ENCODE measurements around the gene UTY. TPM values are rescaled to one million over a fixed set of nuclear protein-coding genes. Genes with fewer than 3 reads are reported as not detected.

UTY gene
- total RNA-seq, 2 experiments from 2014 or later = 35.8 to 36.7 TPM

GRCh38 chrY:13205214-13205613 lies 274.6 kb downstream of the UTY start:
- H3K36me3 ChIP-seq (ENCODE audit: insufficient read depth, low read length) = no peaks in the 10 kb centered on the region
- no peaks in the 10 kb centered on the region for H3K79me2 ChIP-seq (ENCODE audit: insufficient read depth, low read depth, low read length)
- CTCF ChIA-PET (ENCODE audit: unreplicated experiment) = no interaction called here

More at GRCh38 chrY:13205214-13205613, 274.6 kb downstream of the UTY start:
- H3K4me1 ChIP-seq (ENCODE audit: insufficient read depth, low read length, poor library complexity, severe bottlenecking) = no peaks in the 10 kb centered on the region
- no TSS peak for BruUV-seq (replicated peaks)
- H3K4me2 ChIP-seq (ENCODE audit: low read length) = no peak overlapping the region
- intact Hi-C loops (cut with micrococcal nuclease; ENCODE audit: unreplicated experiment) = loop anchor here (10.0 kb wide), 1 partner anchor 60 kb away; no protein-coding TSS in a partner anchor
- POLR2A ChIA-PET = interaction anchor here (0.8 kb wide), 1 partner anchor 252 kb away, joined by 3 read pairs; no protein-coding TSS in a partner anchor
- no peaks in the 10 kb centered on the region for H4K20me1 ChIP-seq (ENCODE audit: insufficient read depth, low read length)
- TF ChIP-seq CTCF (conservative IDR thresholded peaks at IDR 0.05; ENCODE audit: low read length) = no peak
- TF ChIP-seq EZH2phosphoT487 (IDR thresholded peaks at IDR 0.05; ENCODE audit: borderline replicate concordance, low read depth, low read length) = no peak
- no peak for DNase-seq (ENCODE audit: low spot score)
- H3K4me3 ChIP-seq (ENCODE audit: low read depth, low read length, poor library complexity, severe bottlenecking) = no peak overlapping the region
- no peaks in the 10 kb centered on the region for H3K9me3 ChIP-seq (ENCODE audit: low read length)
- H3K27ac ChIP-seq (ENCODE audit: low read depth, low read length, poor library complexity, severe bottlenecking) = no peak overlapping the region
- H3K9me2 ChIP-seq (ENCODE audit: insufficient read depth, low read length) = no peaks in the 10 kb centered on the region
- no peak overlapping the region for H2AFZ ChIP-seq (ENCODE audit: low read length)

Other genes starting within 250 kb of the UTY start
- gene TMSB4Y, start 223.9 kb upstream of the UTY start, total RNA-seq (2014; rRNA removed; shearing (Covaris generic)) = 8.6 and 9.7 TPM in 2 replicates
- gene TMSB4Y, start 223.9 kb upstream of the UTY start, total RNA-seq (2022) = 4.7 and 5.8 TPM in 2 replicates

Measured in OCI-LY7 (cell line).